ENCODE measurements around the gene FBXL19. TPM values are rescaled to one million over a fixed set of nuclear protein-coding genes. Genes with fewer than 3 reads are reported as not detected.

Gene FBXL19
- total and polyA plus RNA-seq, 2 of the 8 experiments (the other 6 are each of a cell fraction or from before 2014, with no cell fraction given), result 47.2 to 72.2 TPM

DNA sequence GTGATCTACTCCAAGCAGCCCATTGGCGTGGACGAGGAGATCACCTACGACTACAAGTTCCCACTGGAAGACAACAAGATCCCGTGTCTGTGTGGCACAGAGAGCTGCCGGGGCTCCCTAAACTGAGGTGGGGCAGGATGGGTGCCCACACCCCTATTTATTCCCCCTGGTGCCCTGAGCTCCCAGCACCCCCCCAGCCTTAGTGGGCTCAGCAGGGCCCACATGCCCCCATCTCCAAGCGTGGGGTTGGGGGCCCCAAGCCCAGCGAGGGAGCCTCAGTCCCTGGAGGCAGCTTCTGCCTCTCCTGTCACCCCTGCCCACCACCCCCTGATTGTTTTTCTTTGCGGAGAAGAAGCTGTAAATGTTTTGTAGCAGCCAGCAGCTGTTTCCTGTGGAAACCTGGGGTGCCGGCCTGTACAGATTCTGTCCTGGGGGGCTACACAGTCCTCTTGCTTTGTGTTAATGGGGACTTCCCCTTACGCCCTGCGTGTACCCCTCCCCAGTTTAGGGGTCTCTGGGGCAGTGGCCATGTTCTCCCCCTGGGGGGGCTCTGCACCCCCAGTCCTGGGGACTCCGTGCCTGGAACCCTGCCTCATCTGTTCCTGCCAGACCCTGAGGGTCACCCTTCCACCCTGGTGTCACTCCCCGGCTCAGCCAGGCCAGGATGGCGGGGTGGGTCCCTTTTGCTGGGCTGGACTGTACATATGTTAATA is 60.7 kb downstream of the FBXL19 start:
- Histone ChIP-seq H2BK5ac (ENCODE audit: low read depth, low read length) (no peak overlapping the region), H3K36me3 (ENCODE audit: control insufficient read depth in 2 of 4, insufficient read depth in 4 of 4, low read length in 3 of 4) (peaks cover 8 to 26% (median 19%) of the 10 kb centered on the region in 4 experiments; a peak in 6 of 8 replicates), H3K9ac (replicated peaks in 1 of 4; ENCODE audit: extremely low read depth in 1 of 4, low read depth in 3 of 4, low read length in 3 of 4) (no peak overlapping the region), H2AK5ac (ENCODE audit: low read depth, low read length) (no peak overlapping the region), H3K9me3 (ENCODE audit: insufficient read depth in 2 of 2, low read depth in 1 of 2, low read length in 1 of 2) (no peaks in the 10 kb centered on the region), H3K4me3 (ENCODE audit: extremely low read depth in 1 of 4, insufficient read depth in 2 of 4, low read depth in 3 of 4, low read length in 4 of 4) (no peak overlapping the region), H4K5ac (ENCODE audit: insufficient read length, low read depth, low read length) (no peak overlapping the region), H4K91ac (replicated peaks; ENCODE audit: insufficient read length, low read length) (no peak overlapping the region), H3K4me2 (ENCODE audit: insufficient read depth in 1 of 2, low read depth in 2 of 2, low read length in 2 of 2) (no peak overlapping the region), H2AFZ (ENCODE audit: low read length) (no peak overlapping the region), H4K8ac (ENCODE audit: extremely low read depth, insufficient read depth, low read length) (no peak overlapping the region; the same call in 1 of the 2 replicates), H2BK20ac (ENCODE audit: low read length) (no peak overlapping the region), H4K20me1 (replicated peaks in 1 of 2; ENCODE audit: control insufficient read depth in 1 of 2, insufficient read depth in 2 of 2, low read length in 2 of 2) (peaks cover 0 to 14% of the 10 kb centered on the region in 2 experiments), H2BK15ac (ENCODE audit: low read length) (no peak overlapping the region), H3K56ac (replicated peaks; ENCODE audit: insufficient read length, low read depth, low read length) (no peak overlapping the region), H2BK120ac (replicated peaks; ENCODE audit: low read depth, low read length) (no peak overlapping the region), H3K79me2 (ENCODE audit: control insufficient read depth in 1 of 2, insufficient read depth in 2 of 2, low read length in 2 of 2) (no peaks in the 10 kb centered on the region), H3K23me2 (ENCODE audit: low read depth, low read length) (peaks cover 3% of the 10 kb centered on the region; the same call in 1 of the 2 replicates), H3K79me1 (ENCODE audit: low read depth, low read length) (no peaks in the 10 kb centered on the region), H3K23ac (ENCODE audit: insufficient read length) (no peak overlapping the region), H3K18ac (ENCODE audit: extremely low read depth, low read length) (no peak overlapping the region), H3K27me3 (replicated peaks in 1 of 4; ENCODE audit: control insufficient read depth in 3 of 4, extremely low read depth in 1 of 4, insufficient read depth in 3 of 4, low read length in 3 of 4) (no peaks in the 10 kb centered on the region), H2BK12ac (ENCODE audit: low read depth, low read length) (no peak overlapping the region), H3K27ac (ENCODE audit: low read depth, low read length) (no peak overlapping the region), H3K4ac (replicated peaks; ENCODE audit: insufficient read length, low read depth, low read length) (no peak overlapping the region), H3K14ac (ENCODE audit: insufficient read length) (no peak overlapping the region), H3K4me1 (replicated peaks in 1 of 4; ENCODE audit: control insufficient read depth in 3 of 4, insufficient read depth in 4 of 4, low read length in 3 of 4) (peaks cover 0 to 5% (median 2%) of the 10 kb centered on the region in 4 experiments; a peak in 4 of 7 replicates)
- CTCF ChIA-PET (ENCODE audit: partially characterized antibody), result interaction anchor here (0.6 to 5.5 kb wide), 47 partner anchors 9 to 1296 kb away, joined by 3 to 39 read pairs (median 5); partner anchors contain the start of genes PRSS8, ZNF646 and ZNF668
- POLR2A ChIA-PET (ENCODE audit: partially characterized antibody), result interaction anchor here (0.6 to 5.9 kb wide), 33 partner anchors 7 to 196 kb away, joined by 3 to 45 read pairs (median 4); partner anchors contain the start of genes FUS, KAT8, ORAI3 and STX4
- 91% methylated on average over 13 of the region's 14 CpGs; no CpG with 5 or more reads in 1 of the 2 experiments for WGBS, 2 experiments (ENCODE audit: extremely low coverage in 1 of 2, insufficient coverage in 1 of 2, insufficient read length in 1 of 2, insufficient replicate concordance in 2 of 2, low coverage in 1 of 2, low lambda C conversion rate in 2 of 2, missing lambda C conversion rate in 1 of 2)
- DNase-seq (ENCODE audit: low read depth in 1 of 2, low spot score in 2 of 2), result no peak
- no peak for FAIRE-seq
- TF ChIP-seq GTF2F1 (IDR thresholded peaks at IDR 0.05; ENCODE audit: borderline replicate concordance, low read depth, low read length) (no peak), BCL11A (IDR thresholded peaks at IDR 0.05; ENCODE audit: low read depth in 2 of 2, low read length in 2 of 2) (no peak), NRF1 (IDR thresholded peaks at IDR 0.05; ENCODE audit: low read depth, low read length) (no peak), SUZ12 (IDR thresholded peaks at IDR 0.05; ENCODE audit: low read length) (no peak), SP4 (IDR thresholded peaks at IDR 0.05; ENCODE audit: low read length) (no peak), CHD1 (IDR thresholded peaks at IDR 0.05; ENCODE audit: low read depth, low read length) (no peak), RXRA (IDR thresholded peaks at IDR 0.05; ENCODE audit: insufficient read depth, low read depth, low read length) (no peak), PHF8 (conservative IDR thresholded peaks at IDR 0.05; ENCODE audit: low read depth, low read length) (no peak), POU5F1 (IDR thresholded peaks at IDR 0.05; ENCODE audit: low read depth, low read length) (no peak), ZNF274 (IDR thresholded peaks at IDR 0.05; ENCODE audit: borderline replicate concordance, extremely low read depth, low read length) (no peak)
- TF ChIP-seq, protein P1, sequence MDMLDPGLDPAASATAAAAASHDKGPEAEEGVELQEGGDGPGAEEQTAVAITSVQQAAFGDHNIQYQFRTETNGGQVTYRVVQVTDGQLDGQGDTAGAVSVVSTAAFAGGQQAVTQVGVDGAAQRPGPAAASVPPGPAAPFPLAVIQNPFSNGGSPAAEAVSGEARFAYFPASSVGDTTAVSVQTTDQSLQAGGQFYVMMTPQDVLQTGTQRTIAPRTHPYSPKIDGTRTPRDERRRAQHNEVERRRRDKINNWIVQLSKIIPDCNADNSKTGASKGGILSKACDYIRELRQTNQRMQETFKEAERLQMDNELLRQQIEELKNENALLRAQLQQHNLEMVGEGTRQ (IDR thresholded peaks at IDR 0.05; ENCODE audit: low read length), result no peak
